IMR-90 (cell line): ENCODE data around the gene PSD. TPM values are rescaled to one million over a fixed set of nuclear protein-coding genes. Genes with fewer than 3 reads are reported as not detected.

ENCODE experiments used
- ATAC-seq: fragments of 200-7000 bp; cut with Tn5 transposase; 2 replicates; pipeline ENCODE4 v1.9.1; 2020; ENCODE audit warnings: low read depth, mild to moderate bottlenecking, moderate library complexity
- BruUV-seq: library from RNA; stranded (reverse); fragments of 400-500 nt; replicated peaks from 2 replicates; lab custom pipeline; 2021; lab: Mats Ljungman, UMichigan
- CTCF ChIA-PET: fragments of 300-600 bp; formaldehyde crosslinking; extraction: SDS; loops from one replicate; lab custom pipeline; 2021; ENCODE audit warnings: antibody characterized with exemption; lab: Yijun Ruan, JAX
- POLR2A ChIA-PET: fragments of 300-600 bp; sonication (Branson Sonifier 250); formaldehyde crosslinking; loops from one replicate; lab custom pipeline; 2022; ENCODE audit warnings: antibody characterized with exemption; ENCODE audit not compliant: unreplicated experiment; lab: Charles Lee
- DNase-seq: peaks from one replicate; pipeline ENCODE4 v3.0.0; 2013
- H2AFZ ChIP-seq: replicated peaks from 2 replicates; pipeline ENCODE3; 2013; ENCODE audit warnings: low read length, mild to moderate bottlenecking; ENCODE audit not compliant: poor library complexity
- H2AK5ac ChIP-seq: 2 replicates; pipeline ENCODE4 v1.6.1; 2013; ENCODE audit warnings: low read depth, low read length, inconsistent platforms
- H2AK9ac ChIP-seq: replicated peaks from 2 replicates; pipeline ENCODE3; 2013; ENCODE audit warnings: mild to moderate bottlenecking, low read depth, low read length, moderate library complexity; ENCODE audit not compliant: poor library complexity
- H2BK120ac ChIP-seq: 2 replicates; pipeline ENCODE4 v1.6.1; 2013; ENCODE audit warnings: low read depth, low read length, inconsistent platforms
- H2BK15ac ChIP-seq: 3 replicates; pipeline ENCODE4 v1.6.1; 2013; ENCODE audit warnings: low read depth, low read length, inconsistent platforms
- H2BK20ac ChIP-seq: 2 replicates; pipeline ENCODE4 v1.6.1; 2013; ENCODE audit warnings: low read depth, mild to moderate bottlenecking, inconsistent platforms, low read length, moderate library complexity
- H2BK5ac ChIP-seq: 2 replicates; pipeline ENCODE4 v1.6.1; 2013; ENCODE audit warnings: mild to moderate bottlenecking, low read depth, low read length, inconsistent platforms; ENCODE audit not compliant: poor library complexity, severe bottlenecking
- H3K14ac ChIP-seq: replicated peaks from 2 replicates; pipeline ENCODE4 v1.6.1; 2013; ENCODE audit warnings: low read depth, low read length, inconsistent platforms
- H3K18ac ChIP-seq: 2 replicates; pipeline ENCODE4 v1.6.1; 2013; ENCODE audit warnings: low read depth, low read length, control low read depth
- H3K23ac ChIP-seq: 2 replicates; pipeline ENCODE4 v1.6.1; 2013; ENCODE audit warnings: low read depth, low read length, inconsistent platforms
- H3K27ac ChIP-seq: 2 replicates; pipeline ENCODE4 v1.5.1; 2013; ENCODE audit warnings: mild to moderate bottlenecking, control low read depth, low read length; ENCODE audit not compliant: insufficient read depth
- H3K27me3 ChIP-seq: 2 replicates; pipeline ENCODE4 v1.6.1; 2013; ENCODE audit warnings: low read length; ENCODE audit not compliant: control insufficient read depth, insufficient read depth
- H3K36me3 ChIP-seq: 2 replicates; pipeline ENCODE4 v1.6.1; 2013; ENCODE audit warnings: low read length, mixed read lengths; ENCODE audit not compliant: control insufficient read depth, insufficient read depth
- H3K4ac ChIP-seq: 2 replicates; pipeline ENCODE4 v1.6.1; 2013; ENCODE audit warnings: low read depth, low read length, inconsistent platforms
- H3K4me1 ChIP-seq: 2 replicates; pipeline ENCODE4 v1.6.1; 2013; ENCODE audit warnings: low read length, mixed read lengths; ENCODE audit not compliant: control insufficient read depth, insufficient read depth
- H3K4me2 ChIP-seq: 2 replicates; pipeline ENCODE4 v1.6.1; 2013; ENCODE audit warnings: low read depth, mild to moderate bottlenecking, control low read depth, low read length, moderate library complexity
- H3K4me3 ChIP-seq: 2 replicates; pipeline ENCODE4 v1.5.1; 2013; ENCODE audit warnings: low read depth, mild to moderate bottlenecking, control low read depth, low read length, moderate library complexity; ENCODE audit not compliant: insufficient read depth
- H3K56ac ChIP-seq: 2 replicates; pipeline ENCODE4 v1.6.1; 2013; ENCODE audit warnings: low read length, inconsistent platforms; ENCODE audit not compliant: insufficient read depth; ENCODE audit errors: extremely low read depth
- H3K79me1 ChIP-seq, 2 experiments: 2 replicates each; pipeline ENCODE4 v1.6.1; 2013; ENCODE audit warnings: low read length in 2 of 2, inconsistent platforms in 1 of 2, low read depth in 1 of 2
- H3K9ac ChIP-seq: 2 replicates; pipeline ENCODE4 v1.6.1; 2013; ENCODE audit warnings: low read depth, low read length, control low read depth
- H3K9me1 ChIP-seq: 2 replicates; pipeline ENCODE4 v1.6.1; 2013; ENCODE audit warnings: low read length, inconsistent platforms; ENCODE audit not compliant: insufficient read depth
- H3K9me3 ChIP-seq: 2 replicates; pipeline ENCODE4 v1.6.1; 2013; ENCODE audit warnings: low read length; ENCODE audit not compliant: control insufficient read depth, insufficient read depth
- H4K20me1 ChIP-seq: 2 replicates; pipeline ENCODE4 v1.6.1; 2013; ENCODE audit warnings: low read length, inconsistent platforms; ENCODE audit not compliant: insufficient read depth
- H4K5ac ChIP-seq: 2 replicates; pipeline ENCODE4 v1.6.1; 2013; ENCODE audit warnings: mild to moderate bottlenecking, low read depth, low read length, control low read depth
- H4K8ac ChIP-seq, 2 experiments: 2 replicates each; pipeline ENCODE4 v1.6.1; 2013; ENCODE audit warnings: low read depth in 2 of 2, low read length in 2 of 2, control low read depth in 1 of 2, inconsistent platforms in 1 of 2
- H4K91ac ChIP-seq: 2 replicates; pipeline ENCODE4 v1.6.1; 2013; ENCODE audit warnings: low read depth, low read length, inconsistent platforms; ENCODE audit not compliant: insufficient read depth
- FOS ChIP-seq: fragments of 150-350 bp; IDR thresholded peaks from 2 replicates; pipeline ENCODE4 v1.6.1; 2016; ENCODE audit warnings: low read depth, low read length
- MAZ ChIP-seq: IDR thresholded peaks from 2 replicates; pipeline ENCODE4 v1.6.1; 2012; ENCODE audit warnings: low read depth, mild to moderate bottlenecking, low read length, improper control_type of control experiment, moderate library complexity, borderline replicate concordance
- WGBS, 2 experiments: methylation state at CpG; one replicate each; pipeline versions ENCODE4 v1.1.5 to v1.1.7; 2013; ENCODE audit warnings: missing lambda C conversion rate in 2 of 2; ENCODE audit not compliant: insufficient read length in 1 of 2; ENCODE audit errors: extremely low coverage in 2 of 2; 5-methylcytosine and 5-hydroxymethylcytosine counted together
- dilution Hi-C: fragments of 300-500 bp; cut with HindIII; formaldehyde crosslinking; loops from one replicate; pipeline ENCODE4 v1.14.3; 2018; ENCODE audit warnings: low sequenced_read_pairs; ENCODE audit not compliant: unreplicated experiment
- in situ Hi-C: fragments of 300-500 bp; cut with MboI; formaldehyde crosslinking; loops from 3 replicates; pipeline ENCODE4 v1.14.3; 2019; ENCODE audit warnings: low sequenced_read_pairs, inconsistent platforms, mixed read lengths
- intact Hi-C: fragments of 100-400 bp; cut with micrococcal nuclease; formaldehyde crosslinking; loops from 2 replicates; pipeline ENCODE4 v1.10.0; 2022
- microRNA-seq, 2 experiments: library from miRNA; stranded (forward) in 1 of 2; unstranded in 1 of 2; fragments of 10-50 nt in 1 of 2; fragments of <30 nt in 1 of 2; gene quantifications in 1 of 2; microRNA quantifications in 1 of 2; one replicate each; pipeline versions ENCODE3 to v1.1.0; 2013 to 2020; ENCODE audit not compliant: insufficient read depth in 1 of 2, insufficient read length in 1 of 2, unreplicated experiment in 1 of 2
- polyA plus RNA-seq, 3 experiments: library from polyadenylated mRNA; depleted of rRNA; stranded (reverse); fragments of >200 nt; gene quantifications; 2 replicates each; pipeline ENCODE4 v1.2.3, GENCODE V29; 2012; ENCODE audit warnings: low replicate concordance in 1 of 3
- small RNA-seq, 5 experiments: library from RNA; depleted of rRNA; stranded (forward); fragments of <200 nt; gene quantifications; one replicate each; pipeline ENCODE3, GENCODE V24; 2012
- total RNA-seq: library from RNA; depleted of rRNA; stranded (reverse); fragments of >200 nt; gene quantifications from 2 replicates; pipeline ENCODE4 v1.2.3, GENCODE V29; 2012; rRNA removed

PSD gene
- total and polyA plus RNA-seq, 2 of the 4 experiments (the other 2 are of a cell fraction), result 2.0 to 4.4 TPM

- peaks cover 26% of the 10 kb centered on the region for H4K20me1 ChIP-seq
Observed at GRCh38 chr10:102354451-102354850, 64.1 kb downstream of the PSD start.

More at GRCh38 chr10:102354451-102354850, 64.1 kb downstream of the PSD start:
- Histone ChIP-seq H3K23ac (no peak overlapping the region), H3K4ac (no peak overlapping the region), H3K27ac (no peak overlapping the region), H3K79me1 (peaks cover 12 to 23% of the 10 kb centered on the region in 2 experiments; a peak in 3 of 4 replicates), H2BK20ac (no peak overlapping the region), H4K91ac (no peak overlapping the region), H3K56ac (no peak overlapping the region), H4K5ac (no peak overlapping the region), H3K18ac (no peak overlapping the region), H2BK15ac (no peak overlapping the region), H3K4me3 (no peak overlapping the region), H3K9ac (no peak overlapping the region), H3K4me1 (no peaks in the 10 kb centered on the region), H2AK5ac (no peak overlapping the region), H4K8ac (no peak overlapping the region), H3K14ac (no peak overlapping the region), H2AK9ac (no peak overlapping the region), H2AFZ (no peak overlapping the region), H3K27me3 (no peaks in the 10 kb centered on the region), H3K4me2 (no peak overlapping the region), H2BK120ac (no peak overlapping the region), H2BK5ac (no peak overlapping the region), H3K9me1 (no peaks in the 10 kb centered on the region), H3K9me3 (no peaks in the 10 kb centered on the region), H3K36me3 (peaks cover 57% of the 10 kb centered on the region)
- POLR2A ChIA-PET, result no interaction called here
- CTCF ChIA-PET, result no interaction called here
- dilution Hi-C loops (no loop called here), intact Hi-C loops (no loop called here), in situ Hi-C loops (loop anchor here (5.0 kb wide), 2 partner anchors 127 to 187 kb away; partner anchors contain the start of gene ELOVL3)
- WGBS, 2 experiments, result no CpG with 5 or more reads among the region's 3 CpGs
- DNase-seq, result no peak
- no peak for ATAC-seq
- TF ChIP-seq MAZ (no peak), FOS (no peak)
- BruUV-seq, result no TSS peak

Small RNAs within 50 kb of the gene (microRNA-seq; reads per million reads assigned to microRNA genes)
- 408 to 6,961 reads per million in 2 experiments for gene MIR146B

Small RNAs within 50 kb of the gene (small RNA-seq; reads per million reads assigned to genes)
- 15.1 to 1,738 (median 294) reads per million in 5 experiments for gene MIR146B

Other genes starting within 250 kb of the PSD start
- 0.28 and 0.36 TPM in 2 replicates for gene ELOVL3, start 192.5 kb downstream of the PSD start, total RNA-seq
- gene ELOVL3, start 192.5 kb downstream of the PSD start, polyA plus RNA-seq (2012; rRNA removed), result 0.09 and 0.14 TPM in 2 replicates
- not detected in 2 replicates for gene PITX3, start 177.3 kb downstream of the PSD start, total RNA-seq
- not detected in 2 replicates for gene PITX3, start 177.3 kb downstream of the PSD start, polyA plus RNA-seq (2012; rRNA removed)
- 36.4 and 38.7 TPM in 2 replicates for gene GBF1, start 173.3 kb downstream of the PSD start, total RNA-seq
- 38.0 and 40.1 TPM in 2 replicates for gene GBF1, start 173.3 kb downstream of the PSD start, polyA plus RNA-seq (2012; rRNA removed)
- gene NFKB2, start 23.1 kb downstream of the PSD start, total RNA-seq, result 16.1 TPM in 2 replicates
- 32.3 and 34.7 TPM in 2 replicates for gene NFKB2, start 23.1 kb downstream of the PSD start, polyA plus RNA-seq (2012; rRNA removed)
- 2.5 and 3.0 TPM in 2 replicates for gene FBXL15, start 2.1 kb upstream of the PSD start, total RNA-seq
- 8.4 and 13.6 TPM in 2 replicates for gene FBXL15, start 2.1 kb upstream of the PSD start, polyA plus RNA-seq (2012; rRNA removed)
- gene CUEDC2, start 13.8 kb upstream of the PSD start, total RNA-seq, result 43.6 and 55.7 TPM in 2 replicates
- 84.9 and 87.6 TPM in 2 replicates for gene CUEDC2, start 13.8 kb upstream of the PSD start, polyA plus RNA-seq (2012; rRNA removed)
- not detected in 2 replicates for gene C10orf95, start 32.8 kb upstream of the PSD start, total RNA-seq
- not detected in 2 replicates for gene C10orf95, start 32.8 kb upstream of the PSD start, polyA plus RNA-seq (2012; rRNA removed)
- gene ACTR1A, start 83.9 kb upstream of the PSD start, total RNA-seq, result 126 and 157 TPM in 2 replicates
- gene ACTR1A, start 83.9 kb upstream of the PSD start, polyA plus RNA-seq (2012; rRNA removed), result 142 and 155 TPM in 2 replicates
- gene SUFU, start 85.2 kb upstream of the PSD start, total RNA-seq, result 2.2 TPM in 2 replicates
- gene SUFU, start 85.2 kb upstream of the PSD start, polyA plus RNA-seq (2012; rRNA removed), result 10.0 and 11.0 TPM in 2 replicates
- 25.5 and 30.0 TPM in 2 replicates for gene TRIM8, start 225.7 kb upstream of the PSD start, total RNA-seq
- 124 and 126 TPM in 2 replicates for gene TRIM8, start 225.7 kb upstream of the PSD start, polyA plus RNA-seq (2012; rRNA removed)